Nephron (organoid): Measurements from ENCODE around the gene TIMM10.

Source experiments
- H3K27ac Mint-ChIP-seq, 3 experiments: 2 replicates each; pipeline ENCODE4 v1.8.0; 2020; ENCODE audit warnings: mixed read lengths in 3 of 3, mild to moderate bottlenecking in 2 of 3, moderate library complexity in 1 of 3
- H3K27me3 Mint-ChIP-seq: 2 replicates; pipeline ENCODE4 v1.8.0; 2021; ENCODE audit warnings: low read depth, mild to moderate bottlenecking, moderate library complexity, mixed read lengths
- H3K36me3 Mint-ChIP-seq: 2 replicates; pipeline ENCODE4 v1.8.0; 2020; ENCODE audit warnings: low read depth, mixed read lengths
- H3K4me1 Mint-ChIP-seq: 2 replicates; pipeline ENCODE4 v1.8.0; 2020; ENCODE audit warnings: mixed read lengths
- H3K4me3 Mint-ChIP-seq, 3 experiments: 2 replicates each; pipeline ENCODE4 v1.8.0; 2020; ENCODE audit warnings: mild to moderate bottlenecking in 3 of 3, mixed read lengths in 3 of 3, moderate library complexity in 2 of 3
- H3K9me3 Mint-ChIP-seq: 2 replicates; pipeline ENCODE4 v1.8.0; 2020; ENCODE audit warnings: mixed read lengths
- TF ChIP-seq, protein P1 (sequence below), 3 experiments: fragments of 200-600 bp; sonication (generic); IDR thresholded peaks; one replicate each; pipeline ENCODE4 v1.5.0; 2021; ENCODE audit warnings: antibody characterized with exemption in 3 of 3; ENCODE audit not compliant: unreplicated experiment in 3 of 3

The TIMM10 gene

DNA sequence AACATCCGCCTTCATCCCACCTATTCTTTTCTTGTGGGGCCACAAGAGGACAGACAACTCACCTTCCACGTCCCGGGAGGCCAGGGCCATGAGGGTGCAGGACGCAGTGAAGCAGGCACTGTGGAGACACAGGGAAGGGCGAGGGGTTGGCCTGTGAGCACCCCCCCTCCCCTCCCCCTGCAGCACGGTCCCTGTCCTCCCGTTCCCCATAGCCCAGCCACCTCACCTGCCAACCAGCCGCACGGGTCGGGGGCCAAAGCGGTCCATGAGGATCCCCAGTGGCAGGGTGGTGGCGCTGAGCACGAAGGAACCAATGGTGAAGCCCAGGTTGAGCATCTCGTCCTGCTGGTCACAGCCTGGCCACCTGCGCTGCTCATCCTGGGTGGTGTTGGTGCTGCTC lies 29.6 kb downstream of the TIMM10 start:
- no peaks in the 10 kb centered on the region for H3K36me3 Mint-ChIP-seq
- no peak overlapping the region for H3K4me3 Mint-ChIP-seq
- H3K27ac Mint-ChIP-seq = no peak overlapping the region
- no peaks in the 10 kb centered on the region for H3K9me3 Mint-ChIP-seq
- TF ChIP-seq, protein P1, sequence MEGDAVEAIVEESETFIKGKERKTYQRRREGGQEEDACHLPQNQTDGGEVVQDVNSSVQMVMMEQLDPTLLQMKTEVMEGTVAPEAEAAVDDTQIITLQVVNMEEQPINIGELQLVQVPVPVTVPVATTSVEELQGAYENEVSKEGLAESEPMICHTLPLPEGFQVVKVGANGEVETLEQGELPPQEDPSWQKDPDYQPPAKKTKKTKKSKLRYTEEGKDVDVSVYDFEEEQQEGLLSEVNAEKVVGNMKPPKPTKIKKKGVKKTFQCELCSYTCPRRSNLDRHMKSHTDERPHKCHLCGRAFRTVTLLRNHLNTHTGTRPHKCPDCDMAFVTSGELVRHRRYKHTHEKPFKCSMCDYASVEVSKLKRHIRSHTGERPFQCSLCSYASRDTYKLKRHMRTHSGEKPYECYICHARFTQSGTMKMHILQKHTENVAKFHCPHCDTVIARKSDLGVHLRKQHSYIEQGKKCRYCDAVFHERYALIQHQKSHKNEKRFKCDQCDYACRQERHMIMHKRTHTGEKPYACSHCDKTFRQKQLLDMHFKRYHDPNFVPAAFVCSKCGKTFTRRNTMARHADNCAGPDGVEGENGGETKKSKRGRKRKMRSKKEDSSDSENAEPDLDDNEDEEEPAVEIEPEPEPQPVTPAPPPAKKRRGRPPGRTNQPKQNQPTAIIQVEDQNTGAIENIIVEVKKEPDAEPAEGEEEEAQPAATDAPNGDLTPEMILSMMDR (IDR thresholded peaks at IDR 0.05; ENCODE audit: unreplicated experiment in 3 of 3) = no peak
- peaks cover 11% of the 10 kb centered on the region for H3K4me1 Mint-ChIP-seq
- peaks cover 3% of the 10 kb centered on the region for H3K27me3 Mint-ChIP-seq

DNA sequence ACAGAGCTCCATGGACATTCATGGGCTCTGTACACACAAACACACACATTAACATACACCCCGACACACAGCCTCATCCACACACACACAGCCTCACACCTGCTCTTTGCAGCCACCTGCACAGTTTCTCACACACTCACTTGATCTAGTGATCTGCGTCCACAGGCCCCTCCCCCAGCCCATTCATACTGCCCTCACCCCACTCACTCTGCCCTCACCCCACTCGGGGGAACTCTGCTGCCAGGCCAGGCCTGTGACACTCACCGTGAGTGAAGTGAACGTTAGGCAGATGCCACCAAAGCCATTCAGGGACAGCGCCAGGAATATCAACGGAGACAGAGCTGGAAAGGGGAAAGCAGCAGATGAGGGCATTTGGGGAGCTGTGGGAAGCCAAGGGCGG lies 30.0 kb downstream of the TIMM10 start:
- no peaks in the 10 kb centered on the region for H3K36me3 Mint-ChIP-seq
- TF ChIP-seq, protein P1 (IDR thresholded peaks at IDR 0.05; ENCODE audit: unreplicated experiment in 3 of 3) = no peak
- H3K27me3 Mint-ChIP-seq = peaks cover 3% of the 10 kb centered on the region
- H3K27ac Mint-ChIP-seq = peak overlapping the region; percentile 52 to 84 (median 83)
- no peaks in the 10 kb centered on the region for H3K9me3 Mint-ChIP-seq
- H3K4me3 Mint-ChIP-seq = peak overlapping the region; percentile 68 to 73 (median 70)
- peaks cover 11% of the 10 kb centered on the region for H3K4me1 Mint-ChIP-seq

DNA sequence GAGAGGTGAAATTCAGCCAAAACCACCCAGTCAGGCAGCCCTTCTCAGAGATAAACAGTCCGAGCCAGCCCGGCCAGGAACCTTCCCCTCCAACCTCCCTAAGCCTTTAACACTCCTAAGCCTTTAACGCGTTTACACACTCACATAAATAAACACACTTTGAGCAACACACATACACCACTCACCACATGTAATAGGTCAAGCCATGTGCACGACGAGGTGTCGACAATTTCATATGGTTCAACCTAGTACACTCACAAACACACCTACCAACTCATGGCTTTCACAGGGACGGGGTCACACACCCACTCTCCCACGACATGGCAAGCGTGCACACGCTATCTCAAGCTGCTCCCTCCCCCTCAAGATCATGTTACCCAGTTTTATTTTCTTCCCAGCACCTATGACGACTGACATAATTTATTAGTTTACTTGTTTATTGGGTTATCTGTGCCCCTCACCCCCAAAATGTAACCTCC lies 30.5 kb downstream of the TIMM10 start:
- Mint-ChIP-seq H3K9me3 (no peaks in the 10 kb centered on the region), H3K4me3 (peak overlapping the region; percentile 68 to 73 (median 70))

DNA sequence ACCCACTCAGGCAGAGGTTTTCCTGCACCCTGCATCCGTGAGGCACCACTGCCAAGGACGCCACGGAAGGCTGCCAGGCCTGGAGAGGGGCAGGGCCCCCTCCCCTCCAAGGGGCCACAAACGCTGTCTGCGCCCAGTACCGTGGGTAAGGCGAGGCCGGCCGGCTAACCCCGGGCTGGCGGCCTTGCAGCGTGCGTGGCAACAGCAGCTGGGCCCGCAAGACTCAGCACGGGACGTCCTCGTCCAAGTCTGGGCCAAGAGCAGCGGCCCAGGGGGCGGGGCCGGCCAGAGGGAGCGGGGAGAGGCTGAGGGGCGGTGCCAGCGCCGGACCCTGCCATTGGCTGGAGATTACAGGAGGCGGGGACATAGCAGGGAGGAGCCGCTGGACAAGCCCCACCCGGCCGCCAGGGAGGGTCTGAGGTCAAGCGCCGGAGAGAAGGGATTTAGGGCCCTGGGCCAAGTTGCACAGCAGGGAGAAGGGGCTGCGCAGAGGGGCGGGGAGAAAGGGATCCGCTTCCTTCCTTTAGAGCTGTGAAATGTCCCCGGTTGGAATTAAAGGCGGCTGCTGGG lies 31.1 kb downstream of the TIMM10 start:
- no peaks in the 10 kb centered on the region for H3K9me3 Mint-ChIP-seq
- peak overlapping the region; percentile 68 to 73 (median 70) for H3K4me3 Mint-ChIP-seq
- no peaks in the 10 kb centered on the region for H3K36me3 Mint-ChIP-seq
- H3K4me1 Mint-ChIP-seq = peaks cover 12% of the 10 kb centered on the region
- peak overlapping the region; percentile 52 to 84 (median 83) for H3K27ac Mint-ChIP-seq
- TF ChIP-seq, protein P1 (IDR thresholded peaks at IDR 0.05; ENCODE audit: unreplicated experiment in 3 of 3) = no peak
- peaks cover 3% of the 10 kb centered on the region for H3K27me3 Mint-ChIP-seq

More for the DNA sequence above, 30.5 kb downstream of the TIMM10 start:
- Mint-ChIP-seq H3K36me3 (no peaks in the 10 kb centered on the region), H3K4me1 (peaks cover 11% of the 10 kb centered on the region), H3K27ac (peak overlapping the region; percentile 52 to 84 (median 83)), H3K27me3 (peaks cover 3% of the 10 kb centered on the region)
- TF ChIP-seq, protein P1 (IDR thresholded peaks at IDR 0.05; ENCODE audit: unreplicated experiment in 3 of 3) = no peak

DNA sequence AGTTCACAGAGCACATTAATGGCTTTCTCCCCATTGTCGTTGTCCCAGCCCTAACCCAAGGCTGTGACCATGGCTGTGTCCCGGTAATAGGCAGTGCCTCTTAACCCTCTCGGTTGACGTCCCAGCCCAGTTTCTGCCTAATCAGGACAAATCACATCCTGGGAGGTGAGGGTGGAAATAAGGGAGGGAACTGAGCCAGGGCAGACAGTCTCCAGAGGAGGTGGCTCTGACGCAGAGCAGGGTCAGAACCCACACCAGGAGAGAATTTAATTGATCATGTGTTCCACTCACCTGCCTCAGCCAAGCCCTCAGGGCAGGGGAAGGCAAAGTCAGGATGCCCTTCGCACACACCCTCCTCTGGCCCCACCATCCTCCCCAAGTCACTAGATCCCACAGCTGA lies 32.0 kb downstream of the TIMM10 start:
- TF ChIP-seq, protein P1 (IDR thresholded peaks at IDR 0.05; ENCODE audit: unreplicated experiment in 3 of 3) = no peak
- H3K27ac Mint-ChIP-seq = peak overlapping the region in 1 of 3 experiments; percentile 83
- H3K9me3 Mint-ChIP-seq = no peaks in the 10 kb centered on the region
- no peaks in the 10 kb centered on the region for H3K36me3 Mint-ChIP-seq
- peaks cover 3% of the 10 kb centered on the region for H3K27me3 Mint-ChIP-seq
- H3K4me3 Mint-ChIP-seq = peak overlapping the region; percentile 6 to 39 (median 38)
- H3K4me1 Mint-ChIP-seq = peaks cover 18% of the 10 kb centered on the region
